ENCODE measurements around the gene GPR82.

- TF ChIP-seq REST (IDR thresholded peaks at IDR 0.05) (no peak), MAZ (IDR thresholded peaks at IDR 0.05; ENCODE audit: borderline replicate concordance, low read depth, low read length) (no peak), HMGXB4 (CRISPR knock-in tag; IDR thresholded peaks at IDR 0.05; ENCODE audit: borderline replicate concordance) (no peak), CTCF (IDR thresholded peaks at IDR 0.05) (no peak), POLR2A (IDR thresholded peaks at IDR 0.05; ENCODE audit: low read length) (no peak), CHD2 (IDR thresholded peaks at IDR 0.05; ENCODE audit: low read length, partially characterized antibody) (no peak), EHMT2 (IDR thresholded peaks at IDR 0.05; ENCODE audit: low read depth) (no peak), JUN (IDR thresholded peaks at IDR 0.05) (no peak), FOSB (CRISPR knock-in tag; IDR thresholded peaks at IDR 0.05) (no peak), RARB (CRISPR knock-in tag; IDR thresholded peaks at IDR 0.05) (no peak), HOXA7 (CRISPR knock-in tag; IDR thresholded peaks at IDR 0.05) (no peak), NFE2L2 (conservative IDR thresholded peaks at IDR 0.05; ENCODE audit: low read length) (no peak)
Measured at GRCh38 chrX:41692162-41692749, 31.7 kb upstream of the GPR82 start.

Measured in A549 (cell line).